ENCODE measurements around the gene PHGDH.
"Not testable (repeated sequence)": the region's sequence is repeated elsewhere in the genome, so short reads cannot be mapped to it uniquely, and the experiment has no call there.

The PHGDH gene

DNA sequence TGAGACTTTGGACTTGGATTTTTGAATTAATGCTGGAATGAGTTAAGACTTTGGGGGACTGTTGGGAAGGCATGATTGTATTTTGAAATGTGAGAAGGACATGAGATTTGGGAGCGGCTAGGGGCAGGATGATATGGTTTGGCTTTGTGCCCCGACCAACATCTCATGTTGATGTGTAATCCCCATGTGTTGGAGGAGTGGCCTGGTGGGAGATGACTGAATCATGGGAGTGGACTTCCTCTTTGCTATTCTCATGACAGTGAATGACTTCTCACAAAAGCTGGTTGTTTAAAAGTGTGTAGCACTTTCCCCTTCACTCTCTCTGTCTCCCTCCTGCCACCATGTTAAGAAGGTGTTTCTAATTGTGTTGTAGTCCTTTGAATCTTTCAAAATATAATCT lies 9.3 kb upstream of the PHGDH start:
- Histone ChIP-seq H3K23ac (ENCODE audit: low read length in 2 of 2) (no peak overlapping the region), H3K4me1 (ENCODE audit: control insufficient read depth, insufficient read depth, low read depth, low read length) (no peaks in the 10 kb centered on the region), H3K27me3 (ENCODE audit: control insufficient read depth in 1 of 2, insufficient read depth in 1 of 2, low read length in 2 of 2) (peaks cover 0 to 11% of the 10 kb centered on the region in 2 experiments), H4K91ac (ENCODE audit: low read length) (no peak overlapping the region), H3K4me2 (ENCODE audit: low read length, poor library complexity, severe bottlenecking) (no peak overlapping the region), H3K79me1 (replicated peaks; ENCODE audit: low read length, poor library complexity, severe bottlenecking) (no peaks in the 10 kb centered on the region), H3K9me3 (ENCODE audit: control insufficient read depth, low read length) (peaks cover 16% of the 10 kb centered on the region), H3K36me3 (ENCODE audit: control insufficient read depth in 1 of 2, insufficient read depth in 2 of 2, low read depth in 1 of 2, low read length in 2 of 2) (no peaks in the 10 kb centered on the region), H2BK12ac (ENCODE audit: low read length in 2 of 2) (no peak overlapping the region), H2BK5ac (ENCODE audit: low read depth, low read length, poor library complexity, severe bottlenecking) (no peak overlapping the region), H2BK120ac (ENCODE audit: low read depth, low read length) (no peak overlapping the region), H3K4ac (ENCODE audit: low read depth in 1 of 2, low read length in 2 of 2) (no peak overlapping the region), H3K4me3 (ENCODE audit: insufficient read depth in 1 of 2, low read depth in 1 of 2, low read length in 2 of 2) (no peak overlapping the region), H3K18ac (ENCODE audit: low read depth in 1 of 2, low read length in 2 of 2) (no peak overlapping the region), H2AK5ac (ENCODE audit: low read length, severe bottlenecking) (no peak overlapping the region), H3K27ac (ENCODE audit: low read length, poor library complexity, severe bottlenecking) (no peak overlapping the region), H3K14ac (ENCODE audit: low read length in 2 of 2) (no peak overlapping the region), H2AFZ (ENCODE audit: low read depth, low read length) (no peak overlapping the region), H3K9ac (ENCODE audit: low read length) (peak overlapping the region; percentile 31), H4K8ac (ENCODE audit: low read length) (no peak overlapping the region), H2BK15ac (ENCODE audit: low read depth, poor library complexity, severe bottlenecking) (no peak overlapping the region)
- WGBS, result 90% methylated on average over 2 of the region's 2 CpGs
- DNase-seq, result no peak

DNA sequence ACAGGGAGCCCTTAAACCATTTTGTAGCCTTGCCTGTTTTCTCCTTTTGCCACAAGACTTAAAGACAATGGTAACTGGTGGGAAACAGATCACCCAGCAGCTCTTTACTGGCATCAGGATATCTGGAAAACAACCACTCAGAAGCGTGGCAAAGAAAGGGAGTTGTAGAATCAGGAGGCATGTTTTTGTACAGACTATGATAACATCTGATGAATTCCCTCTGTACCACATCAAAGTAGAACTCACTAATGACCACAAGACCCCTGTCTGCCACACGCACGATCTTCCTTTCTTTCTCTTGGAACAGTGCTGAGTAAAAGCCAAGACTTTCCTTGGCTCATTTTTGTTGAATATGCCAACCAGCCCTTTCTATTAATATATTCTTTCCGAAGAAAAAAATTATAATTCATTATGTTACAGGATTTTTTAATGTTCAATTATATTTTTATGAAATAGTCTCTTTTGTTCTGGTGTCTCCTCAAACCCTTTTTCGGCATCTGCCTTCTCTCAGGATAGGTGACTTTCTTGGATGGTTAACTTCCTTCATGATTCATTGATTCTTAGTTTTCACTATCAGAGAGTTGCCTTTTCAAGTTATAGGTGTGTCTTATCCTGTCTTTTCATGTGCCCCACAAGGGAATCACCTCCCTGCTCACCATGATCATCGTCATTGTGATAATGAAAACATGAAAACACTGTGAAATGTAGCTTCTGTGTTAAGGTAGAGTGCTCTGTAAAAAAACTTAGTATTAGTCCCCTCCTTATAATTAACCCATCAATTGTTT lies 7.9 kb upstream of the PHGDH start:
- H2BK12ac ChIP-seq (ENCODE audit: low read length in 2 of 2), result no peak overlapping the region
- no peak overlapping the region for H3K14ac ChIP-seq (ENCODE audit: low read length in 2 of 2)
- no peak overlapping the region for H2AFZ ChIP-seq (ENCODE audit: low read depth, low read length)
- H3K9me3 ChIP-seq (ENCODE audit: control insufficient read depth, low read length), result peaks cover 16% of the 10 kb centered on the region
- H4K8ac ChIP-seq (ENCODE audit: low read length), result no peak overlapping the region
- no peak overlapping the region for H3K18ac ChIP-seq (ENCODE audit: low read depth in 1 of 2, low read length in 2 of 2)
- no peaks in the 10 kb centered on the region for H3K4me1 ChIP-seq (ENCODE audit: control insufficient read depth, insufficient read depth, low read depth, low read length)
- H3K27me3 ChIP-seq (ENCODE audit: control insufficient read depth in 1 of 2, insufficient read depth in 1 of 2, low read length in 2 of 2), result peaks cover under 1 to 9% of the 10 kb centered on the region in 2 experiments
- no peak for DNase-seq
- no peak overlapping the region for H2BK15ac ChIP-seq (ENCODE audit: low read depth, poor library complexity, severe bottlenecking)
- 68% methylated on average over 3 of the region's 6 CpGs for WGBS
- no peak overlapping the region for H3K4me3 ChIP-seq (ENCODE audit: insufficient read depth in 1 of 2, low read depth in 1 of 2, low read length in 2 of 2)
- no peak overlapping the region for H4K91ac ChIP-seq (ENCODE audit: low read length)
- no peaks in the 10 kb centered on the region for H3K36me3 ChIP-seq (ENCODE audit: control insufficient read depth in 1 of 2, insufficient read depth in 2 of 2, low read depth in 1 of 2, low read length in 2 of 2)
- H3K4ac ChIP-seq (ENCODE audit: low read depth in 1 of 2, low read length in 2 of 2), result no peak overlapping the region
- H3K27ac ChIP-seq (ENCODE audit: low read length, poor library complexity, severe bottlenecking), result no peak overlapping the region
- no peak overlapping the region for H3K4me2 ChIP-seq (ENCODE audit: low read length, poor library complexity, severe bottlenecking)
- H3K23ac ChIP-seq (ENCODE audit: low read length in 2 of 2), result no peak overlapping the region
- H2AK5ac ChIP-seq (ENCODE audit: low read length, severe bottlenecking), result no peak overlapping the region
- H3K79me1 ChIP-seq (replicated peaks; ENCODE audit: low read length, poor library complexity, severe bottlenecking), result no peaks in the 10 kb centered on the region
- H2BK5ac ChIP-seq (ENCODE audit: low read depth, low read length, poor library complexity, severe bottlenecking), result no peak overlapping the region
- H2BK120ac ChIP-seq (ENCODE audit: low read depth, low read length), result no peak overlapping the region
- no peak overlapping the region for H3K9ac ChIP-seq (ENCODE audit: low read length)

GRCh38 chr1:119706599-119706998 lies 5.1 kb upstream of the PHGDH start:
- H3K27ac ChIP-seq (ENCODE audit: low read length, poor library complexity, severe bottlenecking); H3K36me3 ChIP-seq (ENCODE audit: control insufficient read depth in 1 of 2, insufficient read depth in 2 of 2, low read depth in 1 of 2, low read length in 2 of 2); H3K4me2 ChIP-seq (ENCODE audit: low read length, poor library complexity, severe bottlenecking); H3K14ac ChIP-seq (ENCODE audit: low read length in 2 of 2); H3K79me1 ChIP-seq (replicated peaks; ENCODE audit: low read length, poor library complexity, severe bottlenecking); H3K18ac ChIP-seq (ENCODE audit: low read depth in 1 of 2, low read length in 2 of 2); H3K4me1 ChIP-seq (ENCODE audit: control insufficient read depth, insufficient read depth, low read depth, low read length); H2BK12ac ChIP-seq (ENCODE audit: low read length in 2 of 2); H3K23ac ChIP-seq (ENCODE audit: low read length in 2 of 2); H2BK15ac ChIP-seq (ENCODE audit: low read depth, poor library complexity, severe bottlenecking); DNase-seq; H4K91ac ChIP-seq (ENCODE audit: low read length); H3K9ac ChIP-seq (ENCODE audit: low read length); H2AFZ ChIP-seq (ENCODE audit: low read depth, low read length); H4K8ac ChIP-seq (ENCODE audit: low read length); H3K9me3 ChIP-seq (ENCODE audit: control insufficient read depth, low read length); H3K4ac ChIP-seq (ENCODE audit: low read depth in 1 of 2, low read length in 2 of 2); H3K4me3 ChIP-seq (ENCODE audit: insufficient read depth in 1 of 2, low read depth in 1 of 2, low read length in 2 of 2); H2AK5ac ChIP-seq (ENCODE audit: low read length, severe bottlenecking); H2BK120ac ChIP-seq (ENCODE audit: low read depth, low read length); H2BK5ac ChIP-seq (ENCODE audit: low read depth, low read length, poor library complexity, severe bottlenecking): not testable (repeated sequence)
- 80% methylated on average over 1 of the region's 6 CpGs for WGBS
- peaks cover 3 to 11% of the 10 kb centered on the region in 2 experiments for H3K27me3 ChIP-seq (ENCODE audit: control insufficient read depth in 1 of 2, insufficient read depth in 1 of 2, low read length in 2 of 2)

DNA sequence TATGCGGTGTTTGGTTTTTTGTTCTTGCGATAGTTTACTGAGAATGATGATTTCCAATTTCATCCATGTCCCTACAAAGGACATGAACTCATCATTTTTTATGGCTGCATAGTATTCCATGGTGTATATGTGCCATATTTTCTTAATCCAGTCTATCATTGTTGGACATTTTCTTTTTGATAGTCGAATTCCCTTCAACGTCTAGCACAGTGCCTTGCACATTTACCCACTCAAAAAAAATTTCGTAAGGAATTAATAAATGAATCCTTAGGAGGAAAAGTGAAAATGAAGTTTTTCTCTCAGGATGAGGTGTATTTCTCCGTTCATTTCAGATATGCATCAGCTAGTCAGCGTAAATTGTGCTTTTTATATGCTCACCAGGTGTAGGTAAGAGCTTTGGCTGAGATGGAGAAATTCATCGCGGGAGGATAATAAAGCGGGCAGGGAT lies 354 bp upstream of the PHGDH start:
- H4K8ac ChIP-seq (ENCODE audit: low read length); H2AFZ ChIP-seq (ENCODE audit: low read depth, low read length); H2BK5ac ChIP-seq (ENCODE audit: low read depth, low read length, poor library complexity, severe bottlenecking); H3K9me3 ChIP-seq (ENCODE audit: control insufficient read depth, low read length); H2BK12ac ChIP-seq (ENCODE audit: low read length in 2 of 2); H3K27ac ChIP-seq (ENCODE audit: low read length, poor library complexity, severe bottlenecking); H3K14ac ChIP-seq (ENCODE audit: low read length in 2 of 2); H2BK15ac ChIP-seq (ENCODE audit: low read depth, poor library complexity, severe bottlenecking); DNase-seq; H3K4ac ChIP-seq (ENCODE audit: low read depth in 1 of 2, low read length in 2 of 2); H3K36me3 ChIP-seq (ENCODE audit: control insufficient read depth in 1 of 2, insufficient read depth in 2 of 2, low read depth in 1 of 2, low read length in 2 of 2); H4K91ac ChIP-seq (ENCODE audit: low read length); H2AK5ac ChIP-seq (ENCODE audit: low read length, severe bottlenecking); H3K18ac ChIP-seq (ENCODE audit: low read depth in 1 of 2, low read length in 2 of 2); H2BK120ac ChIP-seq (ENCODE audit: low read depth, low read length); H3K23ac ChIP-seq (ENCODE audit: low read length in 2 of 2): not testable (repeated sequence)
- Histone ChIP-seq H3K4me3 (ENCODE audit: insufficient read depth in 1 of 2, low read depth in 1 of 2, low read length in 2 of 2) (peak overlapping the region in 1 of 2 experiments; percentile 97), H3K27me3 (ENCODE audit: control insufficient read depth in 1 of 2, insufficient read depth in 1 of 2, low read length in 2 of 2) (peaks cover 3 to 11% of the 10 kb centered on the region in 2 experiments), H3K4me1 (ENCODE audit: control insufficient read depth, insufficient read depth, low read depth, low read length) (peaks cover 11% of the 10 kb centered on the region), H3K9ac (ENCODE audit: low read length) (peak overlapping the region; percentile 88), H3K4me2 (ENCODE audit: low read length, poor library complexity, severe bottlenecking) (peak overlapping the region; percentile 78), H3K79me1 (replicated peaks; ENCODE audit: low read length, poor library complexity, severe bottlenecking) (peaks cover 11% of the 10 kb centered on the region)
- 24% methylated on average over 7 of the region's 10 CpGs for WGBS
